ENCODE data around the gene A4GALT.
"Not testable (repeated sequence)": the region's sequence is repeated elsewhere in the genome, so short reads cannot be mapped to it uniquely, and the experiment has no call there.

The A4GALT gene

GRCh38 chr22:42680648-42681047, 40.0 kb downstream of the A4GALT start:
- no peak for FAIRE-seq

- no peak for FAIRE-seq
Observed at GRCh38 chr22:42679691-42680090, 41.0 kb downstream of the A4GALT start.

DNA sequence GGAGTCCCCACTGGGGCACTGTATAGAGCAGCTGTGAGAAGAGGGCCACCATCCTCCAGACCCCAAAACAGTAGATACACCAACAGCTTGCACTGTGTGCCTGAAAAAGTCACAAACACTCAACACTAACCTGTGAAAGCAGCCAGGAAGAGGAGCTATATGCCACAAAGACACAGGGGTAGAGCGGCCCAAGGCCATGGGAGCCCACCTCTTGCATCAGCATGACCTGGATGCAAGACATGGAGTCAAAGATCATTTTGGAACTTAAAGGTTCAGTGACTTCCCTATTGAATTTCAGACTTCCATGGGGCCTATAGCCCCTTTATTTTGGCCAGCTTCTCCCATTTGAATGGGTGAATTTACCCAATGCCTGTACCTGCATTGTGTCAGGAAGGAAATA, 41.8 kb downstream of the A4GALT start:
- FAIRE-seq = no peak

- not testable (repeated sequence) for FAIRE-seq
Observed at GRCh38 chr22:42677936-42678335, 42.7 kb downstream of the A4GALT start.

GRCh38 chr22:42676059-42676607, 44.5 kb downstream of the A4GALT start:
- peak; percentile 92 for FAIRE-seq

DNA sequence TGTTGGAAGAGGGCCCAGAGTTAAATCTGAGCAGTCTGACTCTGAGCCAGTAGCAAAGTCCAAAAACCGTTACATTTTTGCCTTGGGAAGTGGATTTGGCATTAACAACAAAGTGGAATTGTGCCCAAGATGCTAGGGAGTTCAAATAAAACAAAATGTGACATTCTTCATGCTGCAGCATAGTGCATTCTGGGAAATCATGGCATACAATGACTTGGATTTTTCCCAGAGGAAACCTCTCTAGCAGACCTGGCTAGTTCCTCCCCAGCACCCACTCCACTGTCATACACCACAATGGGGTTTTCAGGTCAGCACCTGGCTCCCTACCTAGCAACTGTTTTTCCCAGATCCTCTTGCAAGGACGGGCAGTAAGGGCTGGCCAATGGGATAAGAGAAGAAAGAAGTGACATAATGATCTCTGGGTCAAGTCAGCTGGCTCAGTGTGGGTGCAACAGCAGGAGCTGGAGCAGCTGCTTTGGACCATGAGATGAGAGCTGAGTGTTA, 46.7 kb downstream of the A4GALT start:
- FAIRE-seq = no peak

GRCh38 chr22:42673071-42673470, 47.6 kb downstream of the A4GALT start:
- not testable (repeated sequence) for FAIRE-seq

- FAIRE-seq = no peak
Observed at GRCh38 chr22:42670921-42671709, 49.6 kb downstream of the A4GALT start.

GRCh38 chr22:42670046-42670445, 50.6 kb downstream of the A4GALT start:
- no peak for FAIRE-seq

DNA sequence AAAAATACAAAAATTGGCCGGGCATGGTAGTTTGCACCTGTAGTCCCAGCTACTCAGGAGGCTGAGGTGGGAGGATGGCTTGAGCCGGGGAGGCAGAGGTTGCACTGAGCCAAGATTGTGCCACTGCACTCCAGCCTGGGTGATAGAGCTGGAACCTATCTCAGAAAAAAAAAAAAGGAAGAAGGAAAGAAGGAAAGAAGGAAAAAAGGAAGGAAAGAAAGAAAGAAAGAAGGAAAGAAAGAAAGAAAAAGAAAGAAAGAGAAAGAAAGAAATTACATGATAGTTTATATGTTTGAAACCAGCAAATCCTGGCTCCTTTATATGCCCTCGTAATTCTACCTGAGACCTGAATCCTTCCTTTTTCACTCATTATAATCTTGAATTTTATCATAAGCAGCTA, 54.3 kb downstream of the A4GALT start:
- FAIRE-seq = not testable (repeated sequence)

DNA sequence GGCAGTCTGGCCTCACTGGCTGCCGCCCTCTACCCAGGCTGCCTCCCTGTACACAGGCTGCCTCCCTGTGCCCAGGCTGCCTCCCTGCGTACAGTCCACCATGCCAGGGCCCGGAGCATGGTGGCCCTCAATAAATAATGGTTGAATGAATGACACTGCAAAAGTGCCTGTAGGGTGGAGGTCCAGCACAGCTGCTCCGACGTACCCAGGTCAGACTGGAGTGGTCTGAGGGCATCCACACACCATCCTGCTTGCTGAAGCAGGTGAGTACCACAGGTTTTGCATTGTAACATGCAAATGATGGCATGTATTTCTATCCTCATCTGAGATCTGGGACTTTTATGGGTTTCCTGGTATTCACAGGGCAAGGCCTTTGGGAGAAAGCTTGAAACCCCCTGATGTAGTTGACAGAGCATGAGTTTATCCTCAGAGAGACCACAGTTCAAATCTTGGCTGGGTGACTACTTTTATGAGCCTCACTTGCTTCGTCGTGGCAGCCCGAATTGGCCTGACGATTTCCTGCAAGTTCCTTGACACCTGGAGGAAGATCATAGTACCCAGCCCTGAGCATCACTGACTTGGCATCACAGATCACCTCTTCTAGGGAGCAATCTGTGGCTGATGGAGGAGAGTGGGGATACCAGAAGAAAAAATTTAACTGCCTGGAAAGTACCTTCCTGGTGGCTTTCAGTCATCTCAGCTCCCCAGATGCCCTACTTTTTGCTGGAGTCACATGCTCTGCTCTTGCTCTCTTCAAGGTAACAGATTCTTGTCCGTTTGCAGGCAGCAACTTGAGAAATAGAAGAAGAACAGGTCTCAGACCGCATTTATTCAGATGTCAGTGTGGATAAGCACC, 55.5 kb downstream of the A4GALT start:
- FAIRE-seq = no peak

DNA sequence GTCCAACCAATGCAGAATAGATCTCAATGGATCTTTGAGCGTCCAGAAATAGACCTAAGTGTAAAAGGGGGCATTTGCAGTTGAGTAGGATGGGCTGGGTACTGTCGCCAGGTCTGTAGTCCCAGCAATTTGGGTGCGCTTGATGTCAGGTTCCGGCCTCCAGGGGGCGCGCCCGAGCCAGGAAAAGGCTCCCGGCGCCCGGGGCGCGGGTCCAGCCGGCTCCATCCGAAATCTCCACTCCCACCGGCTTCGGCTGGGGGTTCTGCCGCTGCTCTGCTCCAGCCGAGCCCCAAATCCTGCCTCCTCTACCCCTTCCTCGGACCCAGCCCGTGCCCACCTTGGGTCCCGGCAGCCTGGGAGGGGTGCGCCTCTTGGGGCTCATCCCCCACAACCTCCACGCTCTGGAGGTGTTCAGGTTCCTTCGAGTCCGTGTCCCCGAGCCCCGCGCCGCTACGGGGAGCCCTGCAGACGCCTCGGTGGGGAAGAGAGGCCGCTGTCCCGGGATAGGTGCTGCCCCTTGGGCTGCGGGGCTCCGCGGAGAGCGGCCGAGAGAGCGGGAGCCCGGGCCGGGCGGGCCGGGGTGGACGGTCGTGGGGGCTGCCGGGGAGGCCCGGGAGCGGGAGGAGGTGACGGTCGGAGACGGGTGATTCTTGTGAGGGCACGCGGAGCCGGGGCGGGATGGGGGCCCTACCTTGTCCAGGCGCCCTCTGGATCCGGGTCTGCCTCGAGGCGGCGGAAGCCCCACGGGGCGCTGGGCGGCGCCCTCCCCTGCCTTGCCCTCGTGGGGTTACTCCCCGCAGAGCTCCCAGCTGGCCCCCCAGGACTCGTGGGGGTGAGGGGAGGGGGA, 58.5 kb downstream of the A4GALT start:
- FAIRE-seq = no peak

GRCh38 chr22:42656578-42656977, 64.1 kb downstream of the A4GALT start:
- FAIRE-seq = no peak

GRCh38 chr22:42655693-42656092, 65.0 kb downstream of the A4GALT start:
- FAIRE-seq = no peak

DNA sequence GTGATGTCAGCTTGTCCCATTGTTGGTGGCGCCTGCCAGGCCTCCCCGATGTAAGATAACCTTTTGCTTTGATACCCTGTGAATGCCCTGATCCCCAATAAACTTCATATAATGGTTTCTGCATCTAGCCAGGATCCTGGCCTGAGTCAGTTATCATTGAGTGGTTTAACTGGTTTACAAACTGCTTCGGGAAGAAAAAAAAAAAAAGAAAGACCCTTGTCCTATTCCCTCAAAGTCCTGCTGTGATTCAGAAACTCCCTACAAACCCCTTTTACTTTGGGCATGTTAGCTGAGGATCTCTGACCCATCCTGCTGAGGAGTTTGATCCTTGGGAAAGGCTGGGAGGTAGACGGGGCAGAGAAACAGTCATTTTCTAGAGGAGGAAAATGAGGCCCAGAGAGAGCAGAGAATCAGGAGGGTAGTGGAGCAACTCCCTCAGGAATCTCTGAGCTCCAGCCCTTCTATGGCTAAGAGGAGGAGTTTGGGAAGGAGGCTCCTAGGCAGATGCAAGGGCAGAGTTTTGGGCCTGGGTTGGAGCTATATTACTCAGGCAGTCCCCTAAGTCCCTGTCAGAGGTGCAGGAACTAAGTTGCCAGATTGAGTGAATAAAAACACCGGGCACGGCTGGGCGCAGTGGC, 66.1 kb downstream of the A4GALT start:
- no peak for FAIRE-seq

DNA sequence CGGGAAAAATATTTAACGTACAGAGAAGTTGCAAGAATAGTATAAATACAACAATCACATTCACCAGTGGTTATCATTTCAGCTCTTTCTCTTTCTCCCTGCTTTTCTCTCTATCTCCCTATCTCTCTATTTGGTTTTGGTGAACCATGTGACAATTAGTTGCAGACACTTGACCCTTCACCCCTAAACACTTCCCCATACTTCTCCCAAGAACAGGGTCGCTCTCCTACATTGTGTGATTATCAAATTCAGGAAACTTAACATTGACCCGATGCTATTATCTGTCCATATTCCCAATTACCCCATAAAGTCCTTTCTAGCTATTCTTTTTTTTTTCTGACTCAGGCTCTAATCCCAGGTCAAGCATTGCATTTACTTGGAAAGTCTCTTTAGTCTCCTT, 66.7 kb downstream of the A4GALT start:
- FAIRE-seq = no peak

- no peak for FAIRE-seq
Observed at GRCh38 chr22:42651134-42651533, 69.5 kb downstream of the A4GALT start.

DNA sequence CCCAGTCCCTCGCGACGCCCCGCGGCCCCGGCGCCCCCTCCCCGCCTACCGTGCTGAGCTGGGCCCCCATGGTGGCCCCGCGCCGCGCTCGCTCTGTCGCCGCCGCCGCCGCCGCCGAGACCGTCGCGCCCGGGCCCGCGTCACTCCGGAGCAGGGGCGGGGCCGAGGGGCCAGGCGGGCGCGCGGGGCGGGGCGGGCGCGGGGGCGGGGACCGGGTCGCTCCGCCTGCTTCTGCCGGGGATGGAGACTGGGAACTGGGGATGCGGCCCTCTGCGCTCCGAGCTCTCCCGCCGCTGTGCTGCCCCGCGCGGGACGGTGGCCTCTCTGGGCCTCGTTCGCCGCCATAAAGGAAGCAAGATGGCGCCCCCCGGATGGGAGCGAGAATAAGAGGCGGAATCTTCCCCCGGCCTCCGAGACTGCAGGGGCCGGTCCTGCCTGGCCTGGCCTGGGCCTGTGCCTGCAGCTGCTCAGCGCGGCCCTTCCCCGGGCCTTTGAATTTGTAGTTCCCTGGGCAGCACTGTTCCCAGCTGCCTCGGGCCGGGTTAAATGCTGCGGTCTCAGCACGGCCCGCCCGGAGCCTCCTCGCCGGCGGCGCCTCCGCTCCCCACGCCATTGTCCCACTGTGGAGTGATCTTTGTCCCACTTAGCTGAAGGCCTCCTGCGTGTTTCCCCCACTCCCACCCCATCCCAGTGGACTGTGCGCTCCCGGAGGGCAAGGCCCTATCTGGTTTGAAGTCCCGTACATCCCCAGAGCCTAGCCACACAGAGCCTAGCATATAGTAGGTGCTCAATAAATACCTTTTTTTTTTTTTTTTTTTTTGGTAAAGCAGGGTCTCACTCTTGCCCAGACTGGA, 71.2 kb downstream of the A4GALT start, which contains the start of gene CYB5R3:
Gene CYB5R3, minus strand, starts transcription at position 147 of the 854 bp plus-strand sequence. Its CDS starts 77 bp downstream, at position 70.
- no peak for FAIRE-seq

- FAIRE-seq = no peak
Observed at GRCh38 chr22:42648368-42649245, 72.1 kb downstream of the A4GALT start.

GRCh38 chr22:42648017-42648367, 72.7 kb downstream of the A4GALT start:
- no peak for FAIRE-seq
